ENCODE measurements around the gene PDPR. TPM values are rescaled to one million over a fixed set of nuclear protein-coding genes. Genes with fewer than 3 reads are reported as not detected.

Gene PDPR
- total and polyA plus RNA-seq, 2 of the 4 experiments (the other 2 are of a cell fraction): 12.2 to 19.4 TPM

- H2BK5ac ChIP-seq (ENCODE audit: low read depth, low read length, poor library complexity, severe bottlenecking): no peak overlapping the region
- peaks cover 3% of the 10 kb centered on the region; the same call in 1 of the 2 replicates for H4K20me1 ChIP-seq (ENCODE audit: insufficient read depth, low read length)
- no peak overlapping the region for H3K27ac ChIP-seq (ENCODE audit: insufficient read depth, low read length)
- H2AFZ ChIP-seq (replicated peaks; ENCODE audit: low read length, poor library complexity): no peak overlapping the region
- peaks cover 8% of the 10 kb centered on the region for H3K4me1 ChIP-seq (ENCODE audit: control insufficient read depth, insufficient read depth, low read length)
- H3K4ac ChIP-seq (ENCODE audit: low read depth, low read length): no peak overlapping the region
- H3K79me1 ChIP-seq (ENCODE audit: low read depth in 1 of 2, low read length in 2 of 2): no peaks in the 10 kb centered on the region
- ATAC-seq (ENCODE audit: low read depth) (no peak), DNase-seq (no peak)
- no peak overlapping the region for H2AK9ac ChIP-seq (replicated peaks; ENCODE audit: low read depth, low read length, poor library complexity)
- H2BK120ac ChIP-seq (ENCODE audit: low read depth, low read length): no peak overlapping the region
- H2AK5ac ChIP-seq (ENCODE audit: low read depth, low read length): no peak overlapping the region
- H2BK20ac ChIP-seq (ENCODE audit: low read depth, low read length): no peak overlapping the region
- POLR2A ChIA-PET (ENCODE audit: unreplicated experiment): no interaction called here
- H4K91ac ChIP-seq (ENCODE audit: insufficient read depth, low read depth, low read length): no peak overlapping the region
- no peaks in the 10 kb centered on the region for H3K27me3 ChIP-seq (ENCODE audit: control insufficient read depth, insufficient read depth, low read length)
- H4K5ac ChIP-seq (ENCODE audit: low read depth, low read length): no peak overlapping the region
- WGBS, 2 experiments (ENCODE audit: extremely low coverage in 2 of 2, insufficient read length in 1 of 2): 100% methylated on average over 3 of the region's 6 CpGs; no CpG with 5 or more reads in 1 of the 2 experiments
- in situ Hi-C loops (cut with MboI; ENCODE audit: low sequenced_read_pairs) (no loop called here), dilution Hi-C loops (cut with HindIII; ENCODE audit: low sequenced_read_pairs, unreplicated experiment) (no loop called here), intact Hi-C loops (cut with micrococcal nuclease) (no loop called here)
- TF ChIP-seq CTCF (conservative IDR thresholded peaks at IDR 0.05; ENCODE audit: low read depth, low read length): no peak
- TF ChIP-seq SMC3 (IDR thresholded peaks at IDR 0.05; ENCODE audit: low read depth, low read length): no peak
- no peak for TF ChIP-seq MAZ (IDR thresholded peaks at IDR 0.05; ENCODE audit: borderline replicate concordance, low read depth, low read length)
- no peak for TF ChIP-seq BHLHE40 (IDR thresholded peaks at IDR 0.05; ENCODE audit: low read depth, low read length)
- TF ChIP-seq POLR2A (IDR thresholded peaks at IDR 0.05; ENCODE audit: low read depth, low read length): no peak
- no peak for TF ChIP-seq MXI1 (IDR thresholded peaks at IDR 0.05; ENCODE audit: borderline replicate concordance, low read depth, low read length)
- TF ChIP-seq RAD21 (IDR thresholded peaks at IDR 0.05; ENCODE audit: low read length): no peak
- TF ChIP-seq RFX5 (IDR thresholded peaks at IDR 0.05; ENCODE audit: low read depth, low read length): no peak
- no peak for TF ChIP-seq CEBPB (IDR thresholded peaks at IDR 0.05; ENCODE audit: low read depth, low read length)
- no peak for TF ChIP-seq NFE2L2 (IDR thresholded peaks at IDR 0.05; ENCODE audit: low read depth, low read length)
- TF ChIP-seq CHD1 (IDR thresholded peaks at IDR 0.05; ENCODE audit: low read depth, low read length): no peak
- no peak for TF ChIP-seq ELK1 (IDR thresholded peaks at IDR 0.05; ENCODE audit: borderline replicate concordance, low read depth, low read length)
- no peaks in the 10 kb centered on the region for H3K9me3 ChIP-seq (ENCODE audit: control insufficient read depth, insufficient read depth, low read length)
- H3K4me2 ChIP-seq (ENCODE audit: low read depth, low read length): no peak overlapping the region
- peaks cover 10% of the 10 kb centered on the region; the same call in 1 of the 2 replicates for H3K9me1 ChIP-seq (ENCODE audit: insufficient read depth, low read length)
- no peak overlapping the region for H3K9ac ChIP-seq (ENCODE audit: low read depth, low read length)
- BruUV-seq (replicated peaks): TSS peak; percentile 21
- H3K56ac ChIP-seq (ENCODE audit: extremely low read depth, insufficient read depth, low read length): no peak overlapping the region
- no peak overlapping the region for H4K8ac ChIP-seq (ENCODE audit: low read depth in 2 of 2, low read length in 2 of 2)
- CTCF ChIA-PET: no interaction called here
- no peak overlapping the region for H3K14ac ChIP-seq (replicated peaks; ENCODE audit: low read depth, low read length)
- H3K23ac ChIP-seq (ENCODE audit: low read depth, low read length): no peak overlapping the region
- H2BK15ac ChIP-seq (ENCODE audit: low read depth, low read length): no peak overlapping the region
- peaks cover 40% of the 10 kb centered on the region for H3K36me3 ChIP-seq (ENCODE audit: control insufficient read depth, insufficient read depth, low read length)
- H3K18ac ChIP-seq (ENCODE audit: low read depth, low read length): no peak overlapping the region
- no peak overlapping the region for H3K4me3 ChIP-seq (ENCODE audit: insufficient read depth, low read depth, low read length)
Observed at GRCh38 chr16:70161350-70161749, 47.2 kb downstream of the PDPR start.
